H9 (cell line): ENCODE results near the gene SCGB1C1. TPM values are rescaled to one million over a fixed set of nuclear protein-coding genes. Genes with fewer than 3 reads are reported as not detected.

Source experiments
- DNase-seq: peaks from one replicate; pipeline ENCODE4 v3.0.0-alpha.2; 2017
- H2AFZ ChIP-seq: one replicate; pipeline ENCODE4 v1.6.1; 2013; ENCODE audit warnings: mild to moderate bottlenecking, low read length, control low read depth, moderate library complexity
- H2AK5ac ChIP-seq: 2 replicates; pipeline ENCODE4 v1.6.1; 2013; ENCODE audit warnings: low read length, control low read depth, mixed read lengths; ENCODE audit not compliant: insufficient read length
- H2BK120ac ChIP-seq: one replicate; pipeline ENCODE4 v1.6.1; 2013; ENCODE audit warnings: low read depth, mild to moderate bottlenecking, low read length, control low read depth, inconsistent platforms; ENCODE audit not compliant: poor library complexity, severe bottlenecking
- H2BK12ac ChIP-seq: 2 replicates; pipeline ENCODE4 v1.6.1; 2013; ENCODE audit warnings: low read length, control low read depth, mixed read lengths, low read depth; ENCODE audit not compliant: insufficient read length
- H2BK15ac ChIP-seq: 2 replicates; pipeline ENCODE4 v1.6.1; 2013; ENCODE audit warnings: low read depth, low read length, control low read depth
- H2BK20ac ChIP-seq: one replicate; pipeline ENCODE4 v1.6.1; 2013; ENCODE audit warnings: low read depth, mild to moderate bottlenecking, low read length, control low read depth, inconsistent platforms; ENCODE audit not compliant: poor library complexity, severe bottlenecking
- H2BK5ac ChIP-seq: 2 replicates; pipeline ENCODE4 v1.6.1; 2013; ENCODE audit warnings: low read length, control low read depth, mixed read lengths; ENCODE audit not compliant: insufficient read length
- H3K14ac ChIP-seq: 2 replicates; pipeline ENCODE4 v1.6.1; 2013; ENCODE audit warnings: low read length, control low read depth; ENCODE audit not compliant: insufficient read depth
- H3K18ac ChIP-seq: 2 replicates; pipeline ENCODE4 v1.6.1; 2013; ENCODE audit warnings: low read depth, mild to moderate bottlenecking, mixed read lengths, low read length, control low read depth; ENCODE audit not compliant: insufficient read length
- H3K23ac ChIP-seq: 2 replicates; pipeline ENCODE4 v1.6.1; 2013; ENCODE audit warnings: low read length, control low read depth, mixed read lengths, low read depth; ENCODE audit not compliant: insufficient read length
- H3K23me2 ChIP-seq: 2 replicates; pipeline ENCODE4 v1.6.1; 2013; ENCODE audit warnings: low read depth, mild to moderate bottlenecking, mixed read lengths, low read length, control low read depth; ENCODE audit not compliant: insufficient read length, poor library complexity, severe bottlenecking
- H3K27ac ChIP-seq: 2 replicates; pipeline ENCODE4 v1.5.1; 2013; ENCODE audit warnings: low read length, control low read depth, mixed read lengths, low read depth; ENCODE audit not compliant: insufficient read length
- H3K27me3 ChIP-seq: 2 replicates; pipeline ENCODE4 v1.6.1; 2013; ENCODE audit warnings: low read length, control low read depth, inconsistent platforms; ENCODE audit not compliant: insufficient read depth
- H3K4ac ChIP-seq: 2 replicates; pipeline ENCODE4 v1.6.1; 2013; ENCODE audit warnings: low read depth, mild to moderate bottlenecking, control low read depth, inconsistent platforms, low read length, moderate library complexity
- H3K4me1 ChIP-seq: 2 replicates; pipeline ENCODE4 v1.6.1; 2013; ENCODE audit warnings: low read length, control low read depth, inconsistent platforms; ENCODE audit not compliant: insufficient read depth
- H3K4me2 ChIP-seq: 2 replicates; pipeline ENCODE4 v1.6.1; 2013; ENCODE audit warnings: low read length, control low read depth, mixed read lengths; ENCODE audit not compliant: insufficient read length, insufficient read depth
- H3K56ac ChIP-seq: 2 replicates; pipeline ENCODE4 v1.6.1; 2013; ENCODE audit warnings: low read depth, mild to moderate bottlenecking, mixed read lengths, low read length, control low read depth; ENCODE audit not compliant: insufficient read length
- H3K79me1 ChIP-seq: 2 replicates; pipeline ENCODE4 v1.6.1; 2013; ENCODE audit warnings: low read depth, mild to moderate bottlenecking, moderate library complexity, low read length, control low read depth, inconsistent platforms; ENCODE audit not compliant: insufficient read depth, poor library complexity, severe bottlenecking
- H3K79me2 ChIP-seq: 2 replicates; pipeline ENCODE4 v1.6.1; 2013; ENCODE audit warnings: low read length, control low read depth, inconsistent platforms; ENCODE audit not compliant: insufficient read depth
- H3K9ac ChIP-seq: 2 replicates; pipeline ENCODE4 v1.6.1; 2013; ENCODE audit warnings: low read length, control low read depth, mixed read lengths; ENCODE audit not compliant: insufficient read length; ENCODE audit errors: extremely low read depth
- H3K9me3 ChIP-seq: one replicate; pipeline ENCODE4 v1.6.1; 2013; ENCODE audit warnings: low read depth, low read length, inconsistent platforms; ENCODE audit not compliant: control insufficient read depth
- H3T11ph ChIP-seq: one replicate; pipeline ENCODE4 v1.6.1; 2013; ENCODE audit warnings: mild to moderate bottlenecking, low read length, control low read depth, inconsistent platforms
- H4K20me1 ChIP-seq: one replicate; pipeline ENCODE4 v1.6.1; 2013; ENCODE audit not compliant: control insufficient read depth, insufficient read length, insufficient read depth
- H4K5ac ChIP-seq: 2 replicates; pipeline ENCODE4 v1.6.1; 2013; ENCODE audit warnings: low read depth, mild to moderate bottlenecking, mixed read lengths, low read length, control low read depth; ENCODE audit not compliant: insufficient read length
- H4K8ac ChIP-seq: replicated peaks from 2 replicates; pipeline ENCODE4 v1.6.1; 2013; ENCODE audit warnings: low read length, control low read depth, mixed read lengths, low read depth; ENCODE audit not compliant: insufficient read length
- H4K91ac ChIP-seq: 2 replicates; pipeline ENCODE4 v1.6.1; 2013; ENCODE audit warnings: low read depth, mild to moderate bottlenecking, moderate library complexity, mixed read lengths, low read length, control low read depth; ENCODE audit not compliant: insufficient read length
- H3K27ac Mint-ChIP-seq, 3 experiments: 2 replicates in 2 of 3; 3 replicates in 1 of 3; pipeline ENCODE4 v1.8.0; 2020 to 2021; ENCODE audit warnings: mixed read lengths in 3 of 3, mild to moderate bottlenecking in 1 of 3, moderate library complexity in 1 of 3
- H3K27me3 Mint-ChIP-seq: 2 replicates; pipeline ENCODE4 v1.8.0; 2021; ENCODE audit warnings: low read depth, mild to moderate bottlenecking, moderate library complexity, mixed read lengths
- H3K36me3 Mint-ChIP-seq, 3 experiments: 2 replicates in 2 of 3; 3 replicates in 1 of 3; pipeline ENCODE4 v1.8.0; 2020 to 2021; ENCODE audit warnings: low read depth in 3 of 3, mixed read lengths in 3 of 3; ENCODE audit not compliant: insufficient read depth in 1 of 3
- H3K4me1 Mint-ChIP-seq, 2 experiments: 2 replicates each; pipeline ENCODE4 v1.8.0; 2020; ENCODE audit warnings: mixed read lengths in 2 of 2
- H3K4me3 Mint-ChIP-seq, 2 experiments: 2 replicates in 1 of 2; 3 replicates in 1 of 2; pipeline ENCODE4 v1.8.0; 2020 to 2021; ENCODE audit warnings: mild to moderate bottlenecking in 2 of 2, mixed read lengths in 2 of 2, moderate library complexity in 1 of 2
- H3K9me3 Mint-ChIP-seq, 2 experiments: 2 replicates in 1 of 2; 3 replicates in 1 of 2; pipeline ENCODE4 v1.8.0; 2020; ENCODE audit warnings: mild to moderate bottlenecking in 2 of 2, mixed read lengths in 2 of 2, moderate library complexity in 1 of 2
- CTCF ChIP-seq: fragments of 200-600 bp; sonication (generic); conservative IDR thresholded peaks from 3 replicates; pipeline ENCODE4 v1.8.0; 2021; ENCODE audit warnings: antibody characterized with exemption, mild to moderate bottlenecking
- WGBS: extraction: QIAGEN DNeasy Blood & Tissue Kit; methylation state at CpG from one replicate; pipeline ENCODE4 v1.1.7; 2013; ENCODE audit warnings: missing lambda C conversion rate, low lambda C conversion rate, mixed read lengths; ENCODE audit not compliant: insufficient read length; ENCODE audit errors: extremely low coverage; 5-methylcytosine and 5-hydroxymethylcytosine counted together
- total RNA-seq: library from RNA; stranded (reverse); gene quantifications from 2 replicates; pipeline ENCODE4 v1.2.1, GENCODE V29; 2021

Gene SCGB1C1
- total RNA-seq, 1 experiment from 2014 or later, result not detected

GRCh38 chr11:235609-235996, 42.7 kb downstream of the SCGB1C1 start:
- Histone ChIP-seq H2BK12ac (no peak overlapping the region), H3K27ac (no peak overlapping the region), H3K56ac (no peak overlapping the region), H3K4me2 (peak overlapping the region; percentile 88), H3K14ac (peak overlapping the region; percentile 58; the same call in 1 of the 2 replicates), H2BK120ac (no peak overlapping the region), H3K79me1 (peaks cover 4% of the 10 kb centered on the region), H4K5ac (no peak overlapping the region), H3K9ac (peak overlapping the region; percentile 84), H2BK5ac (no peak overlapping the region), H2BK15ac (no peak overlapping the region), H3T11ph (no peak overlapping the region), H3K18ac (no peak overlapping the region), H3K23me2 (peaks cover 6% of the 10 kb centered on the region), H4K20me1 (no peaks in the 10 kb centered on the region), H3K9me3 (no peaks in the 10 kb centered on the region), H2BK20ac (no peak overlapping the region), H2AFZ (no peak overlapping the region), H3K27me3 (no peaks in the 10 kb centered on the region), H3K4ac (no peak overlapping the region), H4K8ac (no peak overlapping the region), H4K91ac (no peak overlapping the region), H2AK5ac (no peak overlapping the region), H3K79me2 (peaks cover 6% of the 10 kb centered on the region; the same call in 1 of the 2 replicates), H3K4me1 (no peaks in the 10 kb centered on the region; the same call in 1 of the 2 replicates), H3K23ac (no peak overlapping the region)
- peak overlapping the region in 1 of 3 experiments; percentile 14; a peak in 2 of 7 replicates for H3K27ac Mint-ChIP-seq
- H3K27me3 Mint-ChIP-seq, result no peaks in the 10 kb centered on the region; the same call in 1 of the 2 replicates
- TF ChIP-seq CTCF, result no peak
- DNase-seq, result no peak
- peaks cover 9 to 18% of the 10 kb centered on the region in 2 experiments for H3K4me1 Mint-ChIP-seq
- H3K36me3 Mint-ChIP-seq, result peaks cover 4 to 15% (median 13%) of the 10 kb centered on the region in 3 experiments; a peak in 6 of 7 replicates
- peak overlapping the region; percentile 95 for H3K4me3 Mint-ChIP-seq
- WGBS, result no CpG with 5 or more reads among the region's 13 CpGs
- no peaks in the 10 kb centered on the region; a peak in 1 of 5 replicates for H3K9me3 Mint-ChIP-seq
